K562 (cell line): ENCODE data around the gene GNAZ.

Source experiments
- CEBPB ChIP-seq: fragments of 450-650 bp; IDR thresholded peaks from 2 replicates; pipeline ENCODE4 v1.6.1; 2016; ENCODE audit warnings: missing genetic modification characterization, missing compliant biosample characterization
- EZH2 ChIP-seq: IDR thresholded peaks from 2 replicates; pipeline ENCODE4 v1.6.1; 2012; ENCODE audit warnings: low read depth, mild to moderate bottlenecking, inconsistent platforms, low read length, borderline replicate concordance
- TF ChIP-seq, protein P1 (sequence below), 3 experiments: IDR thresholded peaks in 2 of 3; conservative IDR thresholded peaks in 1 of 3; 2 replicates each; pipeline ENCODE4 v1.5.1; 2011 to 2012; ENCODE audit warnings: low read length in 3 of 3, mild to moderate bottlenecking in 3 of 3, control low read depth in 2 of 3, improper control_type of control experiment in 1 of 3, inconsistent platforms in 1 of 3, low read depth in 1 of 3, mixed read lengths in 1 of 3, moderate library complexity in 1 of 3; ENCODE audit not compliant: insufficient read depth in 2 of 3
- TF ChIP-seq, protein P2 (sequence below): fragments of 450-650 bp; formaldehyde crosslinking; IDR thresholded peaks from 2 replicates; pipeline ENCODE4 v1.4.0; 2020; ENCODE audit warnings: mild to moderate bottlenecking, moderate library complexity

DNA sequence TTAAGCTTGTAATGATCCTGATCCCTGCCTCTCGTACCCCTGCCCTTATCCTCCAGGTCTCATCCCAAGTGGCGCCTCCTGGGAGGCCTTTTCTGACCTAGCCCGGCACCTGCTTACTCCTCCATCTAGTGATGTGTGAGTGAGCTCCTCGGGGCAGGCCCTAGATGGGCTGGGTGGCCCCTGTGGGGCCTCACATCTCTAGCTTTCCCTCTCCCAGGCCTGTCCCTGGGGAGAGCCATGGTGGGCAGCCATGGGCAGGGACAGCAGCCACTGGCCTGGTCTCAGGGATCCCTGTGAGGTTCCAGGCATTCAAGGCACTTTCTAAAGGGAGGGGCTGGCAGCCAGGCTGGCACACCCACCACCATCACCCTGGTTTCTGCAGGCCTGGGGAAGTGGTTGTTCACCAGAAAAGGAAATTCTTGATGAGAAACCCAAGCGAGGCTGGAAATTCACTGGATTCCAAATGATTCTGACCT lies 27.9 kb downstream of the GNAZ start:
- TF ChIP-seq, protein P1, sequence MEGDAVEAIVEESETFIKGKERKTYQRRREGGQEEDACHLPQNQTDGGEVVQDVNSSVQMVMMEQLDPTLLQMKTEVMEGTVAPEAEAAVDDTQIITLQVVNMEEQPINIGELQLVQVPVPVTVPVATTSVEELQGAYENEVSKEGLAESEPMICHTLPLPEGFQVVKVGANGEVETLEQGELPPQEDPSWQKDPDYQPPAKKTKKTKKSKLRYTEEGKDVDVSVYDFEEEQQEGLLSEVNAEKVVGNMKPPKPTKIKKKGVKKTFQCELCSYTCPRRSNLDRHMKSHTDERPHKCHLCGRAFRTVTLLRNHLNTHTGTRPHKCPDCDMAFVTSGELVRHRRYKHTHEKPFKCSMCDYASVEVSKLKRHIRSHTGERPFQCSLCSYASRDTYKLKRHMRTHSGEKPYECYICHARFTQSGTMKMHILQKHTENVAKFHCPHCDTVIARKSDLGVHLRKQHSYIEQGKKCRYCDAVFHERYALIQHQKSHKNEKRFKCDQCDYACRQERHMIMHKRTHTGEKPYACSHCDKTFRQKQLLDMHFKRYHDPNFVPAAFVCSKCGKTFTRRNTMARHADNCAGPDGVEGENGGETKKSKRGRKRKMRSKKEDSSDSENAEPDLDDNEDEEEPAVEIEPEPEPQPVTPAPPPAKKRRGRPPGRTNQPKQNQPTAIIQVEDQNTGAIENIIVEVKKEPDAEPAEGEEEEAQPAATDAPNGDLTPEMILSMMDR (IDR thresholded peaks at IDR 0.05 in 2 of 3, conservative IDR thresholded peaks at IDR 0.05 in 1 of 3; ENCODE audit: insufficient read depth in 2 of 3, low read depth in 1 of 3, low read length in 3 of 3), result no peak
- no peak for TF ChIP-seq CEBPB (tag)
- TF ChIP-seq, protein P2, sequence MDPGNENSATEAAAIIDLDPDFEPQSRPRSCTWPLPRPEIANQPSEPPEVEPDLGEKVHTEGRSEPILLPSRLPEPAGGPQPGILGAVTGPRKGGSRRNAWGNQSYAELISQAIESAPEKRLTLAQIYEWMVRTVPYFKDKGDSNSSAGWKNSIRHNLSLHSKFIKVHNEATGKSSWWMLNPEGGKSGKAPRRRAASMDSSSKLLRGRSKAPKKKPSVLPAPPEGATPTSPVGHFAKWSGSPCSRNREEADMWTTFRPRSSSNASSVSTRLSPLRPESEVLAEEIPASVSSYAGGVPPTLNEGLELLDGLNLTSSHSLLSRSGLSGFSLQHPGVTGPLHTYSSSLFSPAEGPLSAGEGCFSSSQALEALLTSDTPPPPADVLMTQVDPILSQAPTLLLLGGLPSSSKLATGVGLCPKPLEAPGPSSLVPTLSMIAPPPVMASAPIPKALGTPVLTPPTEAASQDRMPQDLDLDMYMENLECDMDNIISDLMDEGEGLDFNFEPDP (CRISPR knock-in tag), result no peak
- no peak for TF ChIP-seq EZH2
